Measurements from ENCODE around the gene PPP1R12B. TPM values are rescaled to one million over a fixed set of nuclear protein-coding genes. Genes with fewer than 3 reads are reported as not detected.
"Not testable (repeated sequence)": the region's sequence is repeated elsewhere in the genome, so short reads cannot be mapped to it uniquely, and the experiment has no call there.

The PPP1R12B gene
- polyA plus RNA-seq, 3 donors from 2014 or later, result 3.8 to 8.3 (median 4.3) TPM

- H3K36me3 Mint-ChIP-seq, result peaks cover 19 to 41% (median 23%) of the 10 kb centered on the region in 3 donors
- not testable (repeated sequence) for H3K27ac Mint-ChIP-seq; H3K27me3 Mint-ChIP-seq (ENCODE audit: low read depth in 3 of 3); H3K9me3 Mint-ChIP-seq; H3K4me3 Mint-ChIP-seq; H3K4me1 Mint-ChIP-seq; DNase-seq
These were observed 233.9 kb downstream of the PPP1R12B start for GRCh38 chr1:202582350-202582749.

- no peak for DNase-seq
- peaks cover 18 to 43% (median 19%) of the 10 kb centered on the region in 3 donors for H3K36me3 Mint-ChIP-seq
- no peaks in the 10 kb centered on the region for H3K9me3 Mint-ChIP-seq
- peaks cover 0 to 3% (median 3%) of the 10 kb centered on the region in 3 donors for H3K27me3 Mint-ChIP-seq (ENCODE audit: low read depth in 3 of 3)
- H3K4me3 Mint-ChIP-seq, result no peak overlapping the region
- no peak overlapping the region for H3K27ac Mint-ChIP-seq
- H3K4me1 Mint-ChIP-seq, result peaks cover 4 to 12% of the 10 kb centered on the region in 2 donors
These were observed 236.4 kb downstream of the PPP1R12B start for GRCh38 chr1:202584707-202585589.

- Mint-ChIP-seq H3K27me3 (ENCODE audit: low read depth in 3 of 3) (peaks cover 0 to 3% (median 3%) of the 10 kb centered on the region in 3 donors), H3K9me3 (no peaks in the 10 kb centered on the region), H3K4me1 (peaks cover 4 to 12% of the 10 kb centered on the region in 2 donors), H3K4me3 (no peak overlapping the region), H3K36me3 (peaks cover 15 to 38% (median 18%) of the 10 kb centered on the region in 3 donors), H3K27ac (no peak overlapping the region)
- DNase-seq, result no peak
These were observed 237.1 kb downstream of the PPP1R12B start for GRCh38 chr1:202585590-202585933.

- Mint-ChIP-seq H3K9me3 (no peaks in the 10 kb centered on the region), H3K4me3 (no peak overlapping the region), H3K4me1 (peaks cover 4 to 12% of the 10 kb centered on the region in 2 donors), H3K27me3 (ENCODE audit: low read depth in 3 of 3) (peaks cover 0 to 3% (median 3%) of the 10 kb centered on the region in 3 donors), H3K27ac (peak overlapping the region in 2 of 6 donors; percentile 35 to 80), H3K36me3 (peaks cover 9 to 31% (median 12%) of the 10 kb centered on the region in 3 donors)
- DNase-seq, result no peak
These were observed 237.7 kb downstream of the PPP1R12B start for GRCh38 chr1:202586018-202586821.

- Mint-ChIP-seq H3K4me3 (no peak overlapping the region), H3K9me3 (no peaks in the 10 kb centered on the region), H3K36me3 (peaks cover 5 to 25% (median 5%) of the 10 kb centered on the region in 3 donors), H3K27ac (no peak overlapping the region), H3K4me1 (peaks cover 4 to 12% of the 10 kb centered on the region in 2 donors), H3K27me3 (ENCODE audit: low read depth in 3 of 3) (peaks cover 0 to 3% (median 3%) of the 10 kb centered on the region in 3 donors)
- no peak for DNase-seq
These were observed 238.4 kb downstream of the PPP1R12B start for GRCh38 chr1:202586871-202587270.

- Mint-ChIP-seq H3K4me3 (no peak overlapping the region), H3K9me3 (no peaks in the 10 kb centered on the region), H3K27ac (no peak overlapping the region)
These were observed 239.5 kb downstream of the PPP1R12B start for GRCh38 chr1:202587859-202588485.

GRCh38 chr1:202588503-202589189, 240.1 kb downstream of the PPP1R12B start:
- Mint-ChIP-seq H3K36me3 (peaks cover under 1 to 22% (median 5%) of the 10 kb centered on the region in 3 donors), H3K27ac (peak overlapping the region in 1 of 6 donors; percentile 35), H3K4me3 (no peak overlapping the region), H3K27me3 (ENCODE audit: low read depth in 3 of 3) (peaks cover 0 to 3% (median 2%) of the 10 kb centered on the region in 3 donors), H3K4me1 (peaks cover 4 to 12% of the 10 kb centered on the region in 2 donors), H3K9me3 (no peaks in the 10 kb centered on the region)
- DNase-seq, result no peak

More at GRCh38 chr1:202587859-202588485, 239.5 kb downstream of the PPP1R12B start:
- DNase-seq, result no peak
- peaks cover 0 to 3% (median 2%) of the 10 kb centered on the region in 3 donors for H3K27me3 Mint-ChIP-seq (ENCODE audit: low read depth in 3 of 3)
- H3K36me3 Mint-ChIP-seq, result peaks cover 0 to 20% (median 5%) of the 10 kb centered on the region in 3 donors
- peaks cover 4 to 12% of the 10 kb centered on the region in 2 donors for H3K4me1 Mint-ChIP-seq

GRCh38 chr1:202589190-202589930, 240.9 kb downstream of the PPP1R12B start:
- DNase-seq, result no peak
- peaks cover 4 to 12% of the 10 kb centered on the region in 2 donors for H3K4me1 Mint-ChIP-seq
- no peaks in the 10 kb centered on the region for H3K9me3 Mint-ChIP-seq

GRCh38 chr1:202590126-202590525, 241.6 kb downstream of the PPP1R12B start:
- Mint-ChIP-seq H3K27ac (no peak overlapping the region), H3K4me3 (no peak overlapping the region), H3K36me3 (peaks cover 0 to 30% (median 14%) of the 10 kb centered on the region in 3 donors), H3K4me1 (peaks cover 4 to 12% of the 10 kb centered on the region in 2 donors), H3K9me3 (no peaks in the 10 kb centered on the region), H3K27me3 (ENCODE audit: low read depth in 3 of 3) (peaks cover 0 to 3% (median 2%) of the 10 kb centered on the region in 3 donors)
- no peak for DNase-seq

More at GRCh38 chr1:202589190-202589930, 240.9 kb downstream of the PPP1R12B start:
- Mint-ChIP-seq H3K27me3 (ENCODE audit: low read depth in 3 of 3) (peaks cover 0 to 3% (median 2%) of the 10 kb centered on the region in 3 donors), H3K27ac (no peak overlapping the region), H3K36me3 (peaks cover under 1 to 28% (median 7%) of the 10 kb centered on the region in 3 donors), H3K4me3 (no peak overlapping the region)

- peaks cover 0 to 3% (median 2%) of the 10 kb centered on the region in 3 donors for H3K27me3 Mint-ChIP-seq (ENCODE audit: low read depth in 3 of 3)
- peaks cover 0 to 32% (median 18%) of the 10 kb centered on the region in 3 donors for H3K36me3 Mint-ChIP-seq
- no peak for DNase-seq
- peaks cover 4 to 12% of the 10 kb centered on the region in 2 donors for H3K4me1 Mint-ChIP-seq
- no peak overlapping the region for H3K4me3 Mint-ChIP-seq
- no peaks in the 10 kb centered on the region for H3K9me3 Mint-ChIP-seq
- H3K27ac Mint-ChIP-seq, result no peak overlapping the region
These were observed 242.5 kb downstream of the PPP1R12B start for GRCh38 chr1:202590975-202591411.

- Mint-ChIP-seq H3K4me3 (no peak overlapping the region), H3K27ac (no peak overlapping the region), H3K4me1 (peaks cover 4 to 12% of the 10 kb centered on the region in 2 donors), H3K9me3 (no peaks in the 10 kb centered on the region), H3K27me3 (ENCODE audit: low read depth in 3 of 3) (peaks cover 0 to 3% (median 2%) of the 10 kb centered on the region in 3 donors), H3K36me3 (peaks cover 0 to 36% (median 18%) of the 10 kb centered on the region in 3 donors)
- no peak for DNase-seq
These were observed 243.0 kb downstream of the PPP1R12B start for GRCh38 chr1:202591515-202591914.

GRCh38 chr1:202592146-202592545, 243.6 kb downstream of the PPP1R12B start:
- H3K4me3 Mint-ChIP-seq, result no peak overlapping the region
- no peaks in the 10 kb centered on the region for H3K9me3 Mint-ChIP-seq
- peaks cover under 1 to 37% (median 19%) of the 10 kb centered on the region in 3 donors for H3K36me3 Mint-ChIP-seq
- peaks cover 4 to 11% of the 10 kb centered on the region in 2 donors for H3K4me1 Mint-ChIP-seq
- no peak overlapping the region for H3K27ac Mint-ChIP-seq
- peaks cover 0 to 3% (median 0%) of the 10 kb centered on the region in 3 donors for H3K27me3 Mint-ChIP-seq (ENCODE audit: low read depth in 3 of 3)
- no peak for DNase-seq

All from immature natural killer cell (primary cell).